DND-41 (cell line): ENCODE measurements around the gene HNRNPH1.

Experiments
- ATAC-seq: fragments of 200-7000 bp; cut with Tn5 transposase; 3 replicates; pipeline ENCODE4 v1.9.1; 2021; ENCODE audit warnings: low read depth; ENCODE audit not compliant: insufficient read depth
- DNase-seq: peaks from one replicate; pipeline ENCODE4 v3.0.0-alpha.2; 2020
- H2AFZ ChIP-seq: 2 replicates; pipeline ENCODE4 v1.6.0; 2012; ENCODE audit warnings: low read depth, low read length
- H3K27ac ChIP-seq: 2 replicates; pipeline ENCODE4 v1.5.1; 2012; ENCODE audit warnings: low read length, inconsistent platforms
- H3K27me3 ChIP-seq: fragments of 200-600 bp; sonication (generic); 2 replicates; pipeline ENCODE4 v1.6.0; 2012; ENCODE audit warnings: low read length, mild to moderate bottlenecking, inconsistent platforms; ENCODE audit not compliant: insufficient read depth, poor library complexity
- H3K36me3 ChIP-seq: 2 replicates; pipeline ENCODE4 v1.5.1; 2012; ENCODE audit warnings: low read length, inconsistent platforms; ENCODE audit not compliant: insufficient read depth
- H3K4me1 ChIP-seq: 2 replicates; pipeline ENCODE4 v1.5.1; 2012; ENCODE audit warnings: mild to moderate bottlenecking, low read length; ENCODE audit not compliant: insufficient read depth
- H3K4me2 ChIP-seq: 2 replicates; pipeline ENCODE4 v1.6.0; 2012; ENCODE audit warnings: mild to moderate bottlenecking, moderate library complexity, low read length, inconsistent platforms; ENCODE audit not compliant: insufficient read depth
- H3K4me3 ChIP-seq, 2 experiments: fragments of 200-600 bp in 1 of 2; shearing (Covaris generic) in 1 of 2; 2 replicates each; pipeline ENCODE4 v1.5.1; 2012 to 2016; ENCODE audit warnings: inconsistent platforms in 2 of 2, low read length in 2 of 2, mild to moderate bottlenecking in 2 of 2, low read depth in 1 of 2, moderate library complexity in 1 of 2
- H3K79me2 ChIP-seq: 2 replicates; pipeline ENCODE4 v1.6.0; 2012; ENCODE audit warnings: low read length, inconsistent platforms; ENCODE audit not compliant: insufficient read depth
- H3K9ac ChIP-seq: 2 replicates; pipeline ENCODE4 v1.6.0; 2012; ENCODE audit warnings: low read depth, mild to moderate bottlenecking, inconsistent platforms, low read length, moderate library complexity
- H3K9me3 ChIP-seq: 2 replicates; pipeline ENCODE4 v1.5.1; 2012; ENCODE audit warnings: low read length, moderate library complexity, mild to moderate bottlenecking, inconsistent platforms; ENCODE audit not compliant: insufficient read depth, severe bottlenecking
- H4K20me1 ChIP-seq: 2 replicates; pipeline ENCODE4 v1.6.0; 2012; ENCODE audit warnings: low read length; ENCODE audit not compliant: insufficient read depth
- EZH2 ChIP-seq: IDR thresholded peaks from 3 replicates; pipeline ENCODE4 v1.6.1; 2012; ENCODE audit warnings: borderline replicate concordance, low read depth, mild to moderate bottlenecking, moderate library complexity, low read length, inconsistent platforms; ENCODE audit not compliant: severe bottlenecking
- TF ChIP-seq, protein P1 (sequence below): IDR thresholded peaks from 2 replicates; pipeline ENCODE4 v1.5.1; 2012; ENCODE audit warnings: borderline replicate concordance, low read length, moderate library complexity, mild to moderate bottlenecking; ENCODE audit not compliant: poor library complexity, severe bottlenecking; ENCODE audit errors: extremely low read depth

Gene HNRNPH1

GRCh38 chr5:179623906-179624741 lies 653 bp upstream of the HNRNPH1 start:
- Histone ChIP-seq H3K4me2 (peak overlapping the region; percentile 82), H3K79me2 (peaks cover 65% of the 10 kb centered on the region), H3K36me3 (peaks cover 42% of the 10 kb centered on the region), H3K4me1 (peaks cover 40% of the 10 kb centered on the region), H3K4me3 (peak overlapping the region; percentile 49 to 66), H3K9me3 (no peaks in the 10 kb centered on the region), H2AFZ (peak overlapping the region; percentile 81), H3K27me3 (no peaks in the 10 kb centered on the region), H3K9ac (peak overlapping the region; percentile 97), H3K27ac (peak overlapping the region; percentile 96), H4K20me1 (peaks cover 41% of the 10 kb centered on the region)
- ATAC-seq (peak; percentile 46), DNase-seq (peak; percentile 63)
- no peak for TF ChIP-seq EZH2
- TF ChIP-seq, protein P1, sequence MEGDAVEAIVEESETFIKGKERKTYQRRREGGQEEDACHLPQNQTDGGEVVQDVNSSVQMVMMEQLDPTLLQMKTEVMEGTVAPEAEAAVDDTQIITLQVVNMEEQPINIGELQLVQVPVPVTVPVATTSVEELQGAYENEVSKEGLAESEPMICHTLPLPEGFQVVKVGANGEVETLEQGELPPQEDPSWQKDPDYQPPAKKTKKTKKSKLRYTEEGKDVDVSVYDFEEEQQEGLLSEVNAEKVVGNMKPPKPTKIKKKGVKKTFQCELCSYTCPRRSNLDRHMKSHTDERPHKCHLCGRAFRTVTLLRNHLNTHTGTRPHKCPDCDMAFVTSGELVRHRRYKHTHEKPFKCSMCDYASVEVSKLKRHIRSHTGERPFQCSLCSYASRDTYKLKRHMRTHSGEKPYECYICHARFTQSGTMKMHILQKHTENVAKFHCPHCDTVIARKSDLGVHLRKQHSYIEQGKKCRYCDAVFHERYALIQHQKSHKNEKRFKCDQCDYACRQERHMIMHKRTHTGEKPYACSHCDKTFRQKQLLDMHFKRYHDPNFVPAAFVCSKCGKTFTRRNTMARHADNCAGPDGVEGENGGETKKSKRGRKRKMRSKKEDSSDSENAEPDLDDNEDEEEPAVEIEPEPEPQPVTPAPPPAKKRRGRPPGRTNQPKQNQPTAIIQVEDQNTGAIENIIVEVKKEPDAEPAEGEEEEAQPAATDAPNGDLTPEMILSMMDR, result no peak

- H3K36me3 ChIP-seq, result peaks cover 66% of the 10 kb centered on the region
- no peaks in the 10 kb centered on the region for H3K27me3 ChIP-seq
- H3K4me2 ChIP-seq, result peak overlapping the region; percentile 89
- no peak for DNase-seq
- H3K4me1 ChIP-seq, result peaks cover 61% of the 10 kb centered on the region
- no peak overlapping the region for H2AFZ ChIP-seq
- no peak for ATAC-seq
- H3K9ac ChIP-seq, result peak overlapping the region; percentile 100
- peaks cover 66% of the 10 kb centered on the region for H4K20me1 ChIP-seq
- H3K4me3 ChIP-seq, result peak overlapping the region; percentile 82 to 85
- H3K9me3 ChIP-seq, result no peaks in the 10 kb centered on the region
- no peak for TF ChIP-seq EZH2
- TF ChIP-seq, protein P1, result no peak
- peaks cover 90% of the 10 kb centered on the region for H3K79me2 ChIP-seq
- H3K27ac ChIP-seq, result peak overlapping the region; percentile 64
Measured at GRCh38 chr5:179621551-179622214, 1.8 kb downstream of the HNRNPH1 start.

- Histone ChIP-seq H3K79me2 (peaks cover 95% of the 10 kb centered on the region), H3K27ac (peak overlapping the region; percentile 64; the same call in 1 of the 2 replicates), H3K36me3 (peaks cover 75% of the 10 kb centered on the region), H3K4me1 (peaks cover 66% of the 10 kb centered on the region), H2AFZ (no peak overlapping the region), H3K4me3 (peak overlapping the region; percentile 82 to 85; a peak in 3 of 4 replicates), H3K4me2 (peak overlapping the region; percentile 89), H3K9me3 (no peaks in the 10 kb centered on the region), H3K27me3 (no peaks in the 10 kb centered on the region), H4K20me1 (peaks cover 74% of the 10 kb centered on the region), H3K9ac (peak overlapping the region; percentile 100)
- TF ChIP-seq, protein P1, result no peak
- TF ChIP-seq EZH2, result no peak
- ATAC-seq (no peak), DNase-seq (no peak)
Measured at GRCh38 chr5:179620703-179621350, 2.6 kb downstream of the HNRNPH1 start.
